ENCODE results near the gene OCEL1. TPM values are rescaled to one million over a fixed set of nuclear protein-coding genes. Genes with fewer than 3 reads are reported as not detected.

The OCEL1 gene
- total and polyA plus RNA-seq, 3 donors from 2014 or later: 6.6 to 17.5 (median 13.9) TPM

Other genes with a start within 250 kb of the OCEL1 start
- 10 to 100 TPM; 30.8 to 46.1 TPM for gene CPAMD8, start 199.4 kb upstream of the OCEL1 start, total RNA-seq
- gene CPAMD8, start 199.4 kb upstream of the OCEL1 start, polyA plus RNA-seq (ENCODE audit: insufficient read depth, low read depth, low replicate concordance): 12.0 TPM
- 10 to 100 TPM; 20.0 to 23.5 TPM for gene HAUS8, start 150.8 kb upstream of the OCEL1 start, total RNA-seq
- 29.7 TPM for gene HAUS8, start 150.8 kb upstream of the OCEL1 start, polyA plus RNA-seq (ENCODE audit: insufficient read depth, low read depth, low replicate concordance)
- gene MYO9B, start 150.4 kb upstream of the OCEL1 start, total RNA-seq: 100 to 1,000 TPM; 407 TPM
- 121 TPM for gene MYO9B, start 150.4 kb upstream of the OCEL1 start, polyA plus RNA-seq (ENCODE audit: insufficient read depth, low read depth, low replicate concordance)
- gene USE1, start 10.9 kb upstream of the OCEL1 start, total RNA-seq: 10 to 100 TPM; 15.8 to 23.8 TPM
- 33.3 TPM for gene USE1, start 10.9 kb upstream of the OCEL1 start, polyA plus RNA-seq (ENCODE audit: insufficient read depth, low read depth, low replicate concordance)
- 10 to 100 TPM; 63.1 to 71.8 TPM for gene NR2F6, start 19.7 kb downstream of the OCEL1 start, total RNA-seq
- gene NR2F6, start 19.7 kb downstream of the OCEL1 start, polyA plus RNA-seq (ENCODE audit: insufficient read depth, low read depth, low replicate concordance): 20.4 TPM
- 1 to 10 TPM; 2.0 to 5.6 TPM for gene USHBP1, start 38.5 kb downstream of the OCEL1 start, total RNA-seq
- gene USHBP1, start 38.5 kb downstream of the OCEL1 start, polyA plus RNA-seq (ENCODE audit: insufficient read depth, low read depth, low replicate concordance): 2.6 TPM
- 10 to 100 TPM; 93.2 to 95.4 TPM for gene BABAM1, start 41.2 kb downstream of the OCEL1 start, total RNA-seq
- 110 TPM for gene BABAM1, start 41.2 kb downstream of the OCEL1 start, polyA plus RNA-seq (ENCODE audit: insufficient read depth, low read depth, low replicate concordance)
- gene ANKLE1, start 55.7 kb downstream of the OCEL1 start, total RNA-seq: 1 to 10 TPM; 3.1 to 5.3 TPM
- 0.45 TPM for gene ANKLE1, start 55.7 kb downstream of the OCEL1 start, polyA plus RNA-seq (ENCODE audit: insufficient read depth, low read depth, low replicate concordance)
- gene ABHD8, start 77.2 kb downstream of the OCEL1 start, total RNA-seq: 10 to 100 TPM; 27.1 to 49.1 TPM
- 70.7 TPM for gene ABHD8, start 77.2 kb downstream of the OCEL1 start, polyA plus RNA-seq (ENCODE audit: insufficient read depth, low read depth, low replicate concordance)
- 100 to 1,000 TPM; 180 to 206 TPM for gene MRPL34, start 79.6 kb downstream of the OCEL1 start, total RNA-seq
- 126 TPM for gene MRPL34, start 79.6 kb downstream of the OCEL1 start, polyA plus RNA-seq (ENCODE audit: insufficient read depth, low read depth, low replicate concordance)
- gene DDA1, start 83.3 kb downstream of the OCEL1 start, total RNA-seq: 10 to 100 TPM; 46.4 to 55.5 TPM
- 123 TPM for gene DDA1, start 83.3 kb downstream of the OCEL1 start, polyA plus RNA-seq (ENCODE audit: insufficient read depth, low read depth, low replicate concordance)
- gene ANO8, start 108.6 kb downstream of the OCEL1 start, total RNA-seq: 10 to 100 TPM; 17.5 to 19.2 TPM
- gene ANO8, start 108.6 kb downstream of the OCEL1 start, polyA plus RNA-seq (ENCODE audit: insufficient read depth, low read depth, low replicate concordance): 4.5 TPM
- 10 to 100 TPM; 21.6 to 22.9 TPM for gene GTPBP3, start 111.3 kb downstream of the OCEL1 start, total RNA-seq
- gene GTPBP3, start 111.3 kb downstream of the OCEL1 start, polyA plus RNA-seq (ENCODE audit: insufficient read depth, low read depth, low replicate concordance): 9.7 TPM
- gene PLVAP, start 151.1 kb downstream of the OCEL1 start, total RNA-seq: 1 to 10 TPM; 3.4 to 4.4 TPM
- gene PLVAP, start 151.1 kb downstream of the OCEL1 start, polyA plus RNA-seq (ENCODE audit: insufficient read depth, low read depth, low replicate concordance): 20.5 TPM
- 1 to 10 TPM in 1 of 2 donors, not detected in 1; 1.3 TPM for gene CCDC194, start 168.0 kb downstream of the OCEL1 start, total RNA-seq
- gene CCDC194, start 168.0 kb downstream of the OCEL1 start, polyA plus RNA-seq (ENCODE audit: insufficient read depth, low read depth, low replicate concordance): 0.45 TPM
- 10 to 100 TPM; 37.4 to 64.4 TPM for gene BST2, start 179.4 kb downstream of the OCEL1 start, total RNA-seq
- gene BST2, start 179.4 kb downstream of the OCEL1 start, polyA plus RNA-seq (ENCODE audit: insufficient read depth, low read depth, low replicate concordance): 71.4 TPM
- 10 to 100 TPM; 44.0 to 48.3 TPM for gene MVB12A, start 193.8 kb downstream of the OCEL1 start, total RNA-seq
- 28.6 TPM for gene MVB12A, start 193.8 kb downstream of the OCEL1 start, polyA plus RNA-seq (ENCODE audit: insufficient read depth, low read depth, low replicate concordance)
- 1 to 10 TPM in 1 of 2 donors, under 1 TPM in 1; 0.68 to 2.6 TPM for gene TMEM221, start 222.4 kb downstream of the OCEL1 start, total RNA-seq
- 1.4 TPM for gene TMEM221, start 222.4 kb downstream of the OCEL1 start, polyA plus RNA-seq (ENCODE audit: insufficient read depth, low read depth, low replicate concordance)
- gene NXNL1, start 234.7 kb downstream of the OCEL1 start, total RNA-seq: under 1 TPM in 1 of 2 donors, not detected in 1; 0.87 TPM
- gene NXNL1, start 234.7 kb downstream of the OCEL1 start, polyA plus RNA-seq (ENCODE audit: insufficient read depth, low read depth, low replicate concordance): not detected
- 100 to 1,000 TPM in 1 of 2 donors, 10 to 100 TPM in 1; 92.8 to 105 TPM for gene SLC27A1, start 244.3 kb downstream of the OCEL1 start, total RNA-seq
- gene SLC27A1, start 244.3 kb downstream of the OCEL1 start, polyA plus RNA-seq (ENCODE audit: insufficient read depth, low read depth, low replicate concordance): 25.9 TPM